Upper lobe of right lung (tissue), 1 donor: ENCODE results near the gene C11orf58. TPM values are rescaled to one million over a fixed set of nuclear protein-coding genes. Genes with fewer than 3 reads are reported as not detected.
A peak's percentile ranks its signal among the peaks of the same experiment; 100 is the strongest.

Experiments
- ATAC-seq: fragments of 200-7000 bp; cut with Tn5 transposase; one replicate; pipeline ENCODE4 v1.9.1; 2020; ENCODE audit warnings: mild to moderate bottlenecking, moderate library complexity
- DNase-seq: peaks from one replicate; pipeline ENCODE4 v3.0.0-alpha.2; 2020
- H3K27ac ChIP-seq: fragments of 200-600 bp; one replicate; pipeline ENCODE4 v1.8.0; 2022
- H3K27me3 ChIP-seq: fragments of 200-600 bp; one replicate; pipeline ENCODE4 v1.8.0; 2022; ENCODE audit warnings: mild to moderate bottlenecking
- H3K36me3 ChIP-seq: fragments of 200-600 bp; one replicate; pipeline ENCODE4 v1.8.0; 2022
- H3K4me1 ChIP-seq: fragments of 200-600 bp; one replicate; pipeline ENCODE4 v1.8.0; 2022
- H3K4me3 ChIP-seq: fragments of 200-600 bp; one replicate; pipeline ENCODE4 v1.8.0; 2022; ENCODE audit warnings: mild to moderate bottlenecking
- H3K9me3 ChIP-seq: fragments of 200-600 bp; one replicate; pipeline ENCODE4 v1.8.0; 2022
- intact Hi-C: fragments of 100-400 bp; cut with DNase I; formaldehyde crosslinking; loops from one replicate; pipeline ENCODE4 v1.11.0; 2022
- total RNA-seq: library from RNA; stranded (reverse); fragmentation: NEBNext Ultra II Directional; extraction: Animal tissue kit (Norgen Biotek cat#: 25700); gene quantifications from one replicate; pipeline ENCODE4 v1.2.1, GENCODE V29; 2021
- TF ChIP-seq, protein P1 (sequence below): fragments of 200-600 bp; IDR thresholded peaks from one replicate; pipeline ENCODE4 v1.8.0; 2022; ENCODE audit warnings: antibody characterized with exemption
- donor health status: DM: no; HTN: yes; CAD: no; lungs with severe emphysema.

The C11orf58 gene
- total RNA-seq, 1 donor from 2014 or later: 104 TPM

- Histone ChIP-seq H3K4me1 (peaks cover 30% of the 10 kb centered on the region), H3K9me3 (no peaks in the 10 kb centered on the region), H3K4me3 (no peak overlapping the region), H3K27ac (peak overlapping the region; percentile 7), H3K36me3 (no peaks in the 10 kb centered on the region), H3K27me3 (no peaks in the 10 kb centered on the region)
- intact Hi-C loops: no loop called here
- TF ChIP-seq, protein P1, sequence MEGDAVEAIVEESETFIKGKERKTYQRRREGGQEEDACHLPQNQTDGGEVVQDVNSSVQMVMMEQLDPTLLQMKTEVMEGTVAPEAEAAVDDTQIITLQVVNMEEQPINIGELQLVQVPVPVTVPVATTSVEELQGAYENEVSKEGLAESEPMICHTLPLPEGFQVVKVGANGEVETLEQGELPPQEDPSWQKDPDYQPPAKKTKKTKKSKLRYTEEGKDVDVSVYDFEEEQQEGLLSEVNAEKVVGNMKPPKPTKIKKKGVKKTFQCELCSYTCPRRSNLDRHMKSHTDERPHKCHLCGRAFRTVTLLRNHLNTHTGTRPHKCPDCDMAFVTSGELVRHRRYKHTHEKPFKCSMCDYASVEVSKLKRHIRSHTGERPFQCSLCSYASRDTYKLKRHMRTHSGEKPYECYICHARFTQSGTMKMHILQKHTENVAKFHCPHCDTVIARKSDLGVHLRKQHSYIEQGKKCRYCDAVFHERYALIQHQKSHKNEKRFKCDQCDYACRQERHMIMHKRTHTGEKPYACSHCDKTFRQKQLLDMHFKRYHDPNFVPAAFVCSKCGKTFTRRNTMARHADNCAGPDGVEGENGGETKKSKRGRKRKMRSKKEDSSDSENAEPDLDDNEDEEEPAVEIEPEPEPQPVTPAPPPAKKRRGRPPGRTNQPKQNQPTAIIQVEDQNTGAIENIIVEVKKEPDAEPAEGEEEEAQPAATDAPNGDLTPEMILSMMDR: no peak
- ATAC-seq (no peak), DNase-seq (peak; percentile 21)
Observed at GRCh38 chr11:16786131-16786530, 47.7 kb downstream of the C11orf58 start.

- TF ChIP-seq, protein P1: no peak
- Histone ChIP-seq H3K27ac (no peak overlapping the region), H3K27me3 (no peaks in the 10 kb centered on the region), H3K4me1 (peaks cover 39% of the 10 kb centered on the region), H3K9me3 (no peaks in the 10 kb centered on the region), H3K4me3 (no peak overlapping the region), H3K36me3 (no peaks in the 10 kb centered on the region)
- ATAC-seq (no peak), DNase-seq (peak; percentile 6)
- intact Hi-C loops: no loop called here
Observed at GRCh38 chr11:16787035-16787742, 48.7 kb downstream of the C11orf58 start.

GRCh38 chr11:16788141-16789062 is 50.0 kb downstream of the C11orf58 start:
- ATAC-seq: peak; percentile 80
- H3K27ac ChIP-seq: peak overlapping the region; percentile 59
- DNase-seq: peak; percentile 88
- peaks cover 39% of the 10 kb centered on the region for H3K4me1 ChIP-seq
- H3K9me3 ChIP-seq: no peaks in the 10 kb centered on the region
- H3K4me3 ChIP-seq: no peak overlapping the region
- TF ChIP-seq, protein P1: peak; percentile 99
- intact Hi-C loops: no loop called here
- no peaks in the 10 kb centered on the region for H3K27me3 ChIP-seq
- no peaks in the 10 kb centered on the region for H3K36me3 ChIP-seq

GRCh38 chr11:16789063-16789420 is 50.6 kb downstream of the C11orf58 start:
- intact Hi-C loops: no loop called here
- H3K27ac ChIP-seq: peak overlapping the region; percentile 59
- ATAC-seq: peak; percentile 3

More at GRCh38 chr11:16789063-16789420, 50.6 kb downstream of the C11orf58 start:
- Histone ChIP-seq H3K9me3 (no peaks in the 10 kb centered on the region), H3K36me3 (no peaks in the 10 kb centered on the region), H3K27me3 (no peaks in the 10 kb centered on the region), H3K4me1 (peaks cover 39% of the 10 kb centered on the region), H3K4me3 (no peak overlapping the region)
- DNase-seq: peak; percentile 68
- TF ChIP-seq, protein P1: no peak
